GM23338 (cell line): Measurements from ENCODE around the gene CFAP70. TPM values are rescaled to one million over a fixed set of nuclear protein-coding genes. Genes with fewer than 3 reads are reported as not detected.
"Not testable (repeated sequence)": the region's sequence is repeated elsewhere in the genome, so short reads cannot be mapped to it uniquely, and the experiment has no call there.

Experiments used
- ATAC-seq: fragments of 200-7000 bp; cut with Tn5 transposase; 3 replicates; pipeline ENCODE4 v1.9.1; 2020
- DNase-seq: peaks from one replicate; pipeline ENCODE4 v3.0.0-alpha.2; 2015; ENCODE audit warnings: low spot score
- H2AFZ ChIP-seq: fragments of 200-600 bp; sonication (generic); 2 replicates; pipeline ENCODE4 v1.8.0; 2016; ENCODE audit warnings: antibody characterized with exemption, mild to moderate bottlenecking, moderate library complexity
- H3F3A ChIP-seq: fragments of 200-600 bp; sonication (generic); replicated peaks from 2 replicates; pipeline ENCODE4 v1.8.0; 2017; ENCODE audit warnings: antibody characterized with exemption, mixed run types, low read depth
- H3K27ac ChIP-seq: fragments of 200-600 bp; sonication (generic); 2 replicates; pipeline ENCODE4 v1.6.1; 2016; ENCODE audit warnings: low read depth
- H3K27me3 ChIP-seq: fragments of 200-600 bp; sonication (generic); 2 replicates; pipeline ENCODE4 v1.8.0; 2016; ENCODE audit warnings: mild to moderate bottlenecking, mixed run types, moderate library complexity; ENCODE audit not compliant: insufficient read depth
- H3K36me3 ChIP-seq: fragments of 200-600 bp; sonication (generic); 2 replicates; pipeline ENCODE4 v1.8.0; 2016; ENCODE audit warnings: mild to moderate bottlenecking; ENCODE audit not compliant: insufficient read depth
- H3K4me1 ChIP-seq: fragments of 200-600 bp; sonication (generic); 2 replicates; pipeline ENCODE4 v1.8.0; 2016; ENCODE audit warnings: mild to moderate bottlenecking, moderate library complexity; ENCODE audit not compliant: insufficient read depth
- H3K4me2 ChIP-seq: fragments of 200-600 bp; sonication (generic); 2 replicates; pipeline ENCODE4 v1.7.1; 2017; ENCODE audit warnings: mixed run types
- H3K4me3 ChIP-seq: fragments of 200-600 bp; sonication (generic); 2 replicates; pipeline ENCODE4 v1.6.1; 2016; ENCODE audit warnings: mixed run types
- H3K79me2 ChIP-seq: fragments of 200-600 bp; sonication (generic); replicated peaks from 2 replicates; pipeline ENCODE4 v1.8.0; 2017; ENCODE audit warnings: mild to moderate bottlenecking; ENCODE audit not compliant: insufficient read depth
- H3K9me2 ChIP-seq: fragments of 200-600 bp; sonication (generic); 2 replicates; pipeline ENCODE4 v1.8.0; 2017; ENCODE audit not compliant: insufficient read depth
- H4K20me1 ChIP-seq: fragments of 200-600 bp; sonication (generic); replicated peaks from 2 replicates; pipeline ENCODE4 v1.8.0; 2017; ENCODE audit warnings: mild to moderate bottlenecking; ENCODE audit not compliant: insufficient read depth
- H3K27ac Mint-ChIP-seq: 2 replicates; pipeline ENCODE4 v1.8.0; 2020; ENCODE audit warnings: inconsistent platforms, mild to moderate bottlenecking, moderate library complexity, mixed read lengths
- H3K27me3 Mint-ChIP-seq: 3 replicates; pipeline ENCODE4 v1.8.0; 2022; ENCODE audit warnings: low read depth, mild to moderate bottlenecking, moderate library complexity, mixed read lengths, inconsistent platforms; ENCODE audit not compliant: insufficient read depth, poor library complexity
- H3K36me3 Mint-ChIP-seq: 3 replicates; pipeline ENCODE4 v1.8.0; 2021; ENCODE audit warnings: low read depth, mild to moderate bottlenecking, inconsistent platforms, moderate library complexity, mixed read lengths
- H3K4me1 Mint-ChIP-seq: 3 replicates; pipeline ENCODE4 v1.8.0; 2020; ENCODE audit warnings: mild to moderate bottlenecking, inconsistent platforms, mixed read lengths
- H3K4me3 Mint-ChIP-seq: 3 replicates; pipeline ENCODE4 v1.8.0; 2021; ENCODE audit warnings: moderate library complexity, mild to moderate bottlenecking, inconsistent platforms, mixed read lengths
- H3K9me3 Mint-ChIP-seq: 3 replicates; pipeline ENCODE4 v1.8.0; 2020; ENCODE audit warnings: moderate library complexity, mild to moderate bottlenecking, inconsistent platforms, mixed read lengths
- CTCF ChIP-seq, 2 experiments: fragments of 200-600 bp in 1 of 2; sonication (generic) in 1 of 2; conservative IDR thresholded peaks; 2 replicates each; pipeline versions ENCODE4 v1.5.1 to v1.6.1; 2016 to 2017; ENCODE audit warnings: antibody characterized with exemption in 2 of 2, low read depth in 2 of 2, mild to moderate bottlenecking in 2 of 2, moderate library complexity in 1 of 2
- ETS1 ChIP-seq: IDR thresholded peaks from 2 replicates; pipeline ENCODE4 v1.6.1; 2016; ENCODE audit warnings: antibody characterized with exemption
- EZH2 ChIP-seq: fragments of 200-600 bp; sonication (generic); IDR thresholded peaks from one replicate; pipeline ENCODE4 v1.8.0; 2017; ENCODE audit warnings: antibody characterized with exemption, mild to moderate bottlenecking, low read depth; ENCODE audit not compliant: unreplicated experiment
- EZH2phosphoT487 ChIP-seq: fragments of 200-600 bp; sonication (generic); IDR thresholded peaks from one replicate; pipeline ENCODE4 v1.8.1; 2018; ENCODE audit warnings: antibody characterized with exemption; ENCODE audit not compliant: unreplicated experiment
- JUNB ChIP-seq: IDR thresholded peaks from one replicate; pipeline ENCODE4 v1.6.1; 2016; ENCODE audit warnings: antibody characterized with exemption; ENCODE audit not compliant: unreplicated experiment
- NANOG ChIP-seq: IDR thresholded peaks from 2 replicates; pipeline ENCODE4 v1.6.1; 2016; ENCODE audit warnings: antibody characterized with exemption, borderline replicate concordance
- STAT1 ChIP-seq: IDR thresholded peaks from one replicate; pipeline ENCODE4 v1.6.1; 2016; ENCODE audit warnings: antibody characterized with exemption; ENCODE audit not compliant: unreplicated experiment
- ZNF114 ChIP-seq: fragments of 250-450 bp; sonication (Bioruptor Pico); IDR thresholded peaks from 2 replicates; pipeline ENCODE4 v1.5.0; 2020; ENCODE audit warnings: mild to moderate bottlenecking, moderate library complexity
- ZNF331 ChIP-seq: fragments of 250-450 bp; sonication (Bioruptor Pico); IDR thresholded peaks from 2 replicates; pipeline ENCODE4 v1.5.0; 2020; ENCODE audit warnings: low read depth, mild to moderate bottlenecking, moderate library complexity
- ZNF462 ChIP-seq: fragments of 250-450 bp; sonication (Bioruptor Pico); IDR thresholded peaks from 2 replicates; pipeline ENCODE4 v1.5.0; 2020; ENCODE audit warnings: mild to moderate bottlenecking, moderate library complexity
- polyA plus RNA-seq: library from polyadenylated mRNA; unstranded; fragments of >200 nt; fragmentation: Nextera tagmentation; extraction: Ambion mirVana; gene quantifications from 2 replicates; pipeline ENCODE4 v1.2.1, GENCODE V29; 2016
- total RNA-seq: library from RNA; depleted of rRNA; stranded (reverse); fragments of >200 nt; shearing (Covaris generic); gene quantifications from 2 replicates; pipeline ENCODE4 v1.2.3, GENCODE V29; 2014

CFAP70 gene
- total and polyA plus RNA-seq, 2 experiments from 2014 or later = 0.17 to 0.24 TPM

GRCh38 chr10:73394325-73394724 lies 35.7 kb upstream of the CFAP70 start:
- H4K20me1 ChIP-seq = peaks cover 14% of the 10 kb centered on the region
- H3K9me3 Mint-ChIP-seq, H3K4me3 ChIP-seq, ATAC-seq, H3K4me3 Mint-ChIP-seq, H3K27me3 Mint-ChIP-seq, H2AFZ ChIP-seq, DNase-seq, H3K27ac Mint-ChIP-seq, H3K27me3 ChIP-seq, H3K9me2 ChIP-seq, H3F3A ChIP-seq, H3K79me2 ChIP-seq, H3K4me2 ChIP-seq, H3K4me1 ChIP-seq, H3K27ac ChIP-seq, H3K4me1 Mint-ChIP-seq: not testable (repeated sequence)
- H3K36me3 ChIP-seq = peaks cover 19% of the 10 kb centered on the region
- H3K36me3 Mint-ChIP-seq = peaks cover 55% of the 10 kb centered on the region

- Histone ChIP-seq H4K20me1 (peaks cover 7% of the 10 kb centered on the region; the same call in 1 of the 2 replicates), H3F3A (no peaks in the 10 kb centered on the region), H3K36me3 (peaks cover 10% of the 10 kb centered on the region), H3K79me2 (peaks cover 10% of the 10 kb centered on the region), H3K4me3 (no peak overlapping the region), H2AFZ (no peak overlapping the region), H3K27me3 (no peaks in the 10 kb centered on the region), H3K4me1 (no peaks in the 10 kb centered on the region), H3K27ac (no peak overlapping the region), H3K9me2 (no peaks in the 10 kb centered on the region), H3K4me2 (no peak overlapping the region)
- no peak for DNase-seq
- Mint-ChIP-seq H3K27me3 (no peaks in the 10 kb centered on the region), H3K27ac (no peak overlapping the region), H3K9me3 (no peaks in the 10 kb centered on the region), H3K4me1 (no peaks in the 10 kb centered on the region), H3K36me3 (peaks cover 47% of the 10 kb centered on the region), H3K4me3 (no peak overlapping the region)
- ATAC-seq = no peak
- TF ChIP-seq JUNB (no peak), ZNF462 (CRISPR knock-in tag) (no peak), CTCF (conservative IDR thresholded peaks at IDR 0.05; ENCODE audit: low read depth in 2 of 2) (no peak), EZH2 (no peak), NANOG (no peak), ETS1 (no peak), ZNF114 (no peak), EZH2phosphoT487 (no peak), STAT1 (no peak), ZNF331 (CRISPR knock-in tag) (no peak)
Measured at GRCh38 chr10:73388228-73388627, 29.6 kb upstream of the CFAP70 start.
